ENCODE data around the gene PPL.

DNA sequence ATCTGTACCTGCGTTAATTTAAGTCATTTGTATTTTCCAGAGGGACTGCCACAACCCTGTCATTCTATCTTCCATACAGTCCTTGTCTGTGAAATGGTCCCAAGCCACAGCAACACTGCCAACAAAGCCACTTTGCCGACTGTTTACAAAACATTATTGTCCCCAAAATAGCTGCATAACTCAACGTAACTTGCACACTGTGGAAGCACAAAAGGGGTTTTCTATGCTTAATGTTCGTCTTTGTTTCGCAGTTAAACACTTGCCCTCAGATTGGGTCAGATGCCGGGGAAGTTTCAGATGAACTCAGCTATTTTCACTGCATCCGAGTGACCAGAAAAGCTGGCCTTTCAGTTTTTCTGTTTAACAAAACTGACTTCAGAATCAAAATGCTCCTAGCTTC is 25.8 kb upstream of the PPL start:
- TF ChIP-seq ZNF274 (IDR thresholded peaks at IDR 0.05; ENCODE audit: low read depth, low read length) (no peak), YY1 (IDR thresholded peaks at IDR 0.05; ENCODE audit: insufficient read depth, insufficient read length) (no peak), SUZ12 (IDR thresholded peaks at IDR 0.05; ENCODE audit: extremely low read depth, insufficient read depth, insufficient read length) (no peak)
